HG02840 (cell line): ENCODE measurements around the gene COL4A1.

Experiments used
- ATAC-seq: cut with Tn5 transposase; IDR thresholded peaks from one replicate; pipeline ENCODE4 v1.9.1; 2021; ENCODE audit warnings: mild to moderate bottlenecking, moderate library complexity, moderate number of reproducible peaks; ENCODE audit not compliant: unreplicated experiment, low FRiP score

COL4A1 gene

DNA sequence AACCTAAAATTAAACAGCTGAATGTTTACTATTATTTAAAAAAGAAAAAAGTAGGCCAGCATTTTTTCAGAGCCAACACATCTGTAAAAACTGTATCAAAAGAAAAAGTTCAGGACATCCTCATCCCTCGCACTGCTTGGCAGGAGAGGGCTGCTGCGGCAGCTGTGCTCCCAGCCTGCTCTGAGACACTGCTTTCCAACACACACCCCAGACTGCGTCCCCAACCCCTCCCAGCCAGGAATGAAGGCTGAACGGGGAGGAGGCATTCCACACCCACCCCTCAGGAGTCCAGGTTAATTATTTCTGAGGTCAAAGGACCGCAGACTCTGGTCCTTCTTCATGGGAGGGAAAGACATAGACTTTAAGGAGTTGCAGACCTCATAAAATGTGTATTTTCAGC is 43.1 kb downstream of the COL4A1 start:
- no peak for ATAC-seq

DNA sequence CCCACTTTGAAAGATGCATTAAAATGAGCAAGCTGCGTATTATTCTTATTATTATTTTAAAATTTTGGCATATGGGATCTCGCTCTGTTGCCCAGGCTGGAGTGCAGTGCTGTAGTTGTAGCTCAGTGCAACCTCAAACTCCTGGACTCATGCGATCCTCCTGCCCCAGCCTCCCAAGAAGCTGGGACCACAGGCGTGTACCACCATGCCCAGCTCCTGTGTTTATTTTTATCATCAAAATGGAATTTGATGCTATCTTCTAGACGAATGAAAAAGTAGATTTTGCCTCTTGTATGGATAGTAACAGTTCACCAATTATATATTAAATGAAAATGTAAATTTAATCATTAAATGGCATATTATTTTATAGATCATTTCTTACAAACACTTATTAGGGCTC is 43.6 kb downstream of the COL4A1 start:
- ATAC-seq: no peak

GRCh38 chr13:110262508-110263291 is 44.3 kb downstream of the COL4A1 start:
- ATAC-seq: no peak

DNA sequence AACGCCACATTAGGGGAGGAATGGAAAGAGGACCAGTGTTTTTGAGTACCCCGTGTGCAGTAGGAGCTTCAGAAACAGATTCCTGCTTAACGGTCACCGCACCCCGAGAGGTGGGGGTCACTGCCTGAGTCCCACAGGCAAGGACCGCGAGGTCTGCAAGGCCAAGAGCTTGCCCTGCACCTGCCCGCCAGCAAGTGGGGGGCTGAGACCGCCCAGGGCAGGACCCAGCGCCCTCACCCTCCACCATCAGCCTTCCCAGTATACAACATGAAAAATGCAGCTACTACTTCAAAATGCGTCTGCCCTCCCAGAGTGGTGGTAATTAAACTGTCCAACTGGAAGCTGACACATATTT is 44.9 kb downstream of the COL4A1 start:
- ATAC-seq: no peak

DNA sequence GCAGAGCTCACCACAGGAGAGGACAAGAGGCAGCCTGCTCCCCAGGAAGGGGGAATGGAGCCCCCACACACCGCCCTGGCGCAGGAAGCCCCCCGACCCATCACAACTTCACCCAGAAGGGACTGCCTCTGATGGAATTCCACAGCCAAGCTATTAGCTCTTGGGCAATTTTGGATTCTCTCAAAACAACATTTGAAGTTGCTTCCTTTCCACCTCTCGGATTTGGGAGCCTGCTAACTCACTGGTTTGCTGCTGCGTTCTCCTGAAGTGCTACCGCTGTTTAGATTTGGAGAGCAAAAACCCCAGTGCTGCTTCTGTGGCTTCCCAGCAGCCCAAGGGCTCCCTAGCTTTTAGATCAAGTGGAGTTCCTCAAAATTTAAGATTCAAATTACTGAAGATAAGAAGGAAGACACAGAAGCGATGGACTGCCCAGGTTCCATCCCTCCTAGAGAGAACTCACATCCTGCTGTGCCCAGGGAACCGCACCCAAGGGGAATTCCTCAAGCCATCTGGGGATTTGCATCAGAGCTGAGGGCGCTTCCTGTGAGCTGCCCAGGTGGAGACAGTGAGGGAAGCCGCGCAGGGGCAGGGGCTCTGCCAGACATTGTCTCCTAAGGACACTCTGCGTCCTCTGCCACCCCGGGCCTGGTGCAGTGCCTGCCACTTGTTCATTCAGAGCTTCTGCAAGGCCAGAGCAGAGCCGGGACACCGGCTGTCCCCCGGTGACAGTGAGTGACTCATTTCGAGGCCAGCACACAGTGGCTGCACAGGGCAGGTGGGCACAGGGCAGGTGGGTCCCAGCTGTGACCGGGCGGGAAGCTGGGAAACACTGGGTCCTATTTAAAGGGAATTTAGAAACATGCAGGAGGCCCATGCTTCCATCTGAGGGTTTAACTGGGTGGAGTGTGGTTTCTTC is 45.5 kb downstream of the COL4A1 start:
- no peak for ATAC-seq

GRCh38 chr13:110259651-110260050 is 47.3 kb downstream of the COL4A1 start:
- no peak for ATAC-seq

DNA sequence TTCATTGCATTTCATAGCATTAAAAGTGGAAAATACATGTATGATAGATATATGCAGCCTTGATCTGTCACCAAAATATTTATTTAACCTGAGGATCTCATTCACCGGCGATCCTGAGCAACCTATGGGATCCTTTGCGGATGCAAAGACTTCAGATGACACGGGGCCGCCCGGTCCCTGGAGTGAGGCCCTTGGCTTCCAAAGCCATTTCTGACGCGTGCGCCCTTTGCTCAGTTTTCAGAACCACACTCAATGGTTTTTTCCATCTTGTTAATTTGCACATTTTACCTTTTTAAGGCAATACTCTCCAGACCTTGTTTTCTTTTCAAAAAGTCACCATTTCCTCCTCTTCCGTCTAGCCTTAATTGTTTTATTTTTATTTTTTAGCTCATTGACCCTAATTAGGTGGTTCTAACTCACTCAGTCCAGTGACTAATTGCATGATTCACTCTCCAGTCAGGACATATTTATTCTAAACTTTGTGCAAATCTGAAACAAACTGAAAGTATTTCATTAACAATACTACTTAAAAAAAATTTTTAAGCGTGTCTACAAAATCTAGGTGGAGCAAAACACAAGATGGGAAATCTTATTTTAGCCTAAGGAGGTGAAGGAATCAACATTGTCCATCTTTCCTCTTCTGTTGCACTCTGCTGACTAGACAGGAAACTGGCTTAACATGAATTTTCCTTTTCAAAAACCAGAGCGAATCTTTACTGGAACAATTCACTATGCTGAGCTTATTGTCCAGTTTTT is 47.9 kb downstream of the COL4A1 start:
- ATAC-seq: no peak

DNA sequence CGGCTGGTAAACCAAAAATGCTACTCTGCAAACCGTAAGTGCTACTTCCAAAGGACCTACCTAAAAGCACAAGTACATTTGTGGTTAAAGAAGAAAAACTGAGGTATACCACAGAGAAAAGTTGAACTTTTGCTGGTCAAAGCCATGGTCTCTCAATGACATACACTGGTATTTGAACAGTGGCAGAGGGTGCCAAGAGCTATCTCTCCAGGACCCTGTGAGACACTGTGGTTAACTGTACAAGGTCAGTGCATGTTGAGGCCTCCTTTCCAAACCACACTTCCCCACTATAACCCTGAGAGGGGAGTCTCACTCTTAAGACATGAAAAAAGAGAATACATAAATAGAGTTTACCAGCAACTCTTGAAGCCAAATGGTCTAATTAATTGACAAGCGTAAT is 49.5 kb downstream of the COL4A1 start:
- no peak for ATAC-seq

GRCh38 chr13:110256126-110256905 is 50.6 kb downstream of the COL4A1 start:
- ATAC-seq: no peak

GRCh38 chr13:110254751-110255553 is 52.0 kb downstream of the COL4A1 start:
- ATAC-seq: no peak

- ATAC-seq: no peak
Measured at GRCh38 chr13:110254151-110254679, 52.7 kb downstream of the COL4A1 start.

DNA sequence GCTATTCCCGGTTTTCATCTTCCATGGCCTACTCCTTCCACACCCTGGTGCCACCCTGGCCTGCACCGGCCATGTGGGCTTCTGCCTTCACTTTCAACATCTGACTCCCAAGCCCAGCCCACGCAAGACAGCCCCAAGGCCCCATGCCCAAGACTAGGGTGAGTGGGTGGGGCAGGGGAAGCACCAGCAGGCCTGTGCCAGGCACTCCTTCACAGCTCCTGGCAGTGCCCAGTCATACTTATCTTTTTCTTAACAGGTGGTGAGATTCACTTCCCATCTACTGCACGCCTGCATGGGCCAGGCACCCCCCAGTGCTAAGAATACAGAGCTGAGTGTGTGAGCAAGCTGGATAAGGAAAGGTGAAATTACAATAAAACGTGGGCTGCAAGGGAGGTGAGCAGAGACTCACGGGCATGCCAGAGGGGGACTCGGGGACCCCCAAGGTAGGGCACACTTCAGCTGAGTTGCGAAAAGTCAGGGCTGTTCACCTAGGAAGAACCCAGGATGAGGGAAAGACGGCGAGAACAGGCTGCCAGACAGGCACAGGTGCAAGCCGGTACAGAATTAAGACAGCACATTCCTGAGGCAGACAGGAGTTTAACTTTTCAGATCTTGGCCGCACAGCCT is 55.7 kb downstream of the COL4A1 start:
- ATAC-seq: no peak

DNA sequence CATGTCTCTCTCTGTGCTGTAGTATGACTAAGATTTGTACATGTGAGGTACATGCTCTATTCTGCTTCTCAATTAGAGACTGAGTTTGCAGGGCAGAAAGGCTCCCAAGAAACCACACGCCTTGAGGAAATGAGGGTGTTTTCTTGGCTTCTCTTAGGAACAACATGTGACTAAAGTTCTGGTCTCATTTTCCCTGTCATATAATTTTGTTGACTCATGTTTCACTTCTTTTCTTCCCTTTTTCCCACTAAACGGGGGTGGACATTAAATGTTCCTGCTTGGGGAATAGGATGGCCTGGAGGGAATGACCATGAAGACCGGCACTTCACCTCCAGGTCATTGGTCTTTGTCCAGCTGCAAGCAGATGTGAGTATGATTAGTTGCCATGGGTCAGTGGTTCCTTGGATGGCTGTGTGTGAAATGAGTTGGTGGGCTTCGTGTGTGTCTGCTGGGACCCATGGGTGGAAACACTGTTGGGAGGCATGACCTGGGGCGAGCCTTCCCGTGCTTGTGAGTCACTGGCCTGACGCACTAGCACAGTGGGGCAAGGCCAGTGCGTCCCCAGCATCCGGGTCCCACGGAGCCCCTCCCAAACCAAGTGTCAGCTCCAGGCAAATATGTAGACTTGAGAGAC is 56.6 kb downstream of the COL4A1 start:
- no peak for ATAC-seq

DNA sequence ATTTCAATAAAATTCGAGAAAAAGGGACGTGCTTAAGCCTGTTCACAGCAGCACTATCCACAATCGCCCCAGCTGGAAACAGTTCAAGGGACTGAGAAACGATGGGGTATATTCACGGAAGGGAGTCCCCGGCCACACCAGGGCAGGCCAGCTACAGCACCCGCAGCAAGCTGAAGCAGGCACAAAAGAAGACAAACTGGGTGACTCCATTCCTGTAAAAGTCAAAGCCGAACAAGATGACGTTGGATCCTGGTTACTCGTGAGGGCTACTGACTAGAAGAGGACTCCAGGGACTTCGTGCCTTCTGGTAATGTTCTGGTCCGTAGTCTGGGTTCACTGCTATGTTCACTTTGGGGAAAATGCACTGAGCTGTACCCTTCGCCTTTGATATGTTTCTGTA is 57.6 kb downstream of the COL4A1 start:
- ATAC-seq: no peak

DNA sequence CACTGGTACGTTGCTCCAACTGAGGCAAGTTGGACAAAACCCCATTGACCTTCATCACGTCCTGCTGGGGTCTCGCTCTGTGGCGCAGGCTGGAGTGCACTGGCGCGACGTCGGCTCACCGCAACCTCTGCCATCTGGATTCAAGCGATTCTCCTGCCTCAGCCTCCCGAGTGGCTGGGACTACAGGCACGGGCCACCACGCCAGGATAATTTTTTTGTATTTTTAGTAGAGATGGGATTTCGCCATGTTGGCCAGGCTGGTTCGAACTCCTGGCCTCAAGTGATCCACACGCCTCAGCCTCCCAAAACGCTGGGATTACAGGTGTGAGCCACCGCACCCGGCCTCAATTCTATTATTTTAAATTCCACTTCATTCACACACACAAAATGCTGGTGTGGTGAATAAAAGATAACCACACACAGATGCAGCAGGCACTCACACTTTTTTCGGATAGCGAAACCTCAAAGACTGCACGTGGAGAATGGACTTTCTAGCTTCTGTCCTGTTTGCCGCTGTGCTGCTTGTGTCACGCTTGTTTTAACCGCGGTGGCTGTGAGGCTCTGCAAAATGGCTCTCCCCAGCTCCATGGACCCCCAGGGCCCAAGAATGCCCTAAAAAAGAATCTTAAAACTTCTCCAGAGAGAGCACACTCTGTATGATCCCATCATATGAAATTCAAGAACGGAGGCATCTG is 58.4 kb downstream of the COL4A1 start:
- no peak for ATAC-seq

- ATAC-seq: no peak
Measured at GRCh38 chr13:110246530-110246929, 60.4 kb downstream of the COL4A1 start.

GRCh38 chr13:110245416-110245899 is 61.5 kb downstream of the COL4A1 start:
- no peak for ATAC-seq

DNA sequence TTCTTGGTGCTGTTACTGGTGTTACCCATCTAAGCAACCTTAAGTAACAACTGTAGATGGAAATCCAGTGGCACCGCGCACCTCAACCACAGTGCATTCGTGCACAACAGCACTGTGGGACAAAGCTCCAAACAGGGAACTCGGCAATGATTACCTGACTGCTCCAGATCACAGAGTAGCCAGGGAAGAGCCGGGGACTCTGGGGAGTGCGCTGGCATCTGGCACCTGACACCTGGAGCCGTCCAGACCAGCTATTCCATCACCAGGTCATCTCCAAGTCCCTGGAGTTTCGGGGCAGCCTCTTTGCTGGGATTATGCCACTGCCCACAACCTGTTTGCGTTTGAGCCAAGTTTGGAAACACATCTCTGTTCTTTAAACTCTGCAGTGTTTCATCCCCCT is 62.0 kb downstream of the COL4A1 start:
- ATAC-seq: no peak
